ENCODE data around the gene SYNPO.

Gene SYNPO

DNA sequence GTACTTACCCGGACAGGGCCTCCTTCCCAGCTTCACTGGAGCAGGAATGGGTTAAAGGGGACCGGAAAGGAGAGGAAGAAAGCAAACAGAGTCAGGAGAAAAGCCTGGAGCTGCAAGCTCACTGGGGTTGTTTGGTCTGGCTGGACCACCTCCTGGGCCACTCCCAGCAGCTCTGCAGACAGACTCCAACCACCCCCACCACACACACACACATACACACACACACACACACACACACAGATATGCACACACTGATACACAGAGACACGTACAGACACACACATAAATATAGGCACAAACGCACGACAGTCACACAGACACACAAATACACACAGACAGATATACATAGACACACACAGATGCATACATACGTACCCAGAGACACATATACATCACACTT is 34.9 kb upstream of the SYNPO start:
- TF ChIP-seq CTCF (conservative IDR thresholded peaks at IDR 0.05; ENCODE audit: control insufficient read depth, insufficient read depth, low read depth, low read length) = no peak
- H3K4me3 ChIP-seq (ENCODE audit: control insufficient read depth, low read depth, low read length) = no peak overlapping the region
- no peak for DNase-seq (ENCODE audit: low read depth)

DNA sequence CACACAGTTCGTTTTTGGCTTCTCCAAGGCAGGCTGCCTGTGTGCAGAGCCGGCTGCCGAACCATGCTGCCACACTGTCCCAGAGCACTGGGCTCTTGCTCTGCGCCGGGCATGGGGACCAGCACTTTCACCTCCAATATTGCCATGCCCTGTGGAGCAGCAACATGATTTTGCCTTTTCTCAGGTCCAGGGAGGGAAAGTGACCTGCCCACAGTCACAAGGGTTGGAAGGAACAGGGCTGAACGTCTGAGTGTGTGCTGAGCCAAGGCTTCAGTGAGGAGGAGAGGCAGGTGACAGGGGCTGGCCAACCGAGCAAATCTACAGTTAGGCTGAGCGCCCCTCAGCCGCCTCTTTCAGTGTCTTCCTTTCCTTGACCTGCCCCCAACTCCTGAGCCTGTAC is 34.0 kb upstream of the SYNPO start:
- no peak for TF ChIP-seq CTCF (conservative IDR thresholded peaks at IDR 0.05; ENCODE audit: control insufficient read depth, insufficient read depth, low read depth, low read length)
- DNase-seq (ENCODE audit: low read depth) = no peak
- H3K4me3 ChIP-seq (ENCODE audit: control insufficient read depth, low read depth, low read length) = no peak overlapping the region

GRCh38 chr5:150607105-150607504 is 33.4 kb upstream of the SYNPO start:
- no peak for DNase-seq (ENCODE audit: low read depth)
- TF ChIP-seq CTCF (conservative IDR thresholded peaks at IDR 0.05; ENCODE audit: control insufficient read depth, insufficient read depth, low read depth, low read length) = no peak
- H3K4me3 ChIP-seq (ENCODE audit: control insufficient read depth, low read depth, low read length) = no peak overlapping the region

GRCh38 chr5:150607991-150608390 is 32.5 kb upstream of the SYNPO start:
- H3K4me3 ChIP-seq (ENCODE audit: control insufficient read depth, low read depth, low read length) = no peak overlapping the region
- no peak for DNase-seq (ENCODE audit: low read depth)
- TF ChIP-seq CTCF (conservative IDR thresholded peaks at IDR 0.05; ENCODE audit: control insufficient read depth, insufficient read depth, low read depth, low read length) = no peak

DNA sequence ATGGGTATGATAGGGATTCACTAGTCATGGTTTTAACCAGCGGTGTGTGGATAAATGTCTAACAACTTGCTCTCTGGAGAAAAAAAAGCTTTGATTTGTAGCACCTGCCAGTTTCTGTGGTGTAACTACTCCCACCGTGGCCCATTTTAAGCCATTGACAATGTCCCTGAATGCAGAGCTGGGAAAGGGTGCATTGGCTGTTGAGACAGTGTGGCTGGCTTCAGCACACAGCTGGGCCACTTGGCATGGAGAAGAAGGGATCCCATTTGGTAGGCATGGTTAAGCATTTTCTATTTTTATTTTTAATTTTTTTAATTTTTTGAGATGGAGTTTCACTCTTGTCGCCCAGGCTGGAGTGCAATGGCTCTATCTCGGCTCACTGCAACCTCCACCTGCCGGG is 31.5 kb upstream of the SYNPO start:
- TF ChIP-seq CTCF (conservative IDR thresholded peaks at IDR 0.05; ENCODE audit: control insufficient read depth, insufficient read depth, low read depth, low read length) = no peak
- no peak for DNase-seq (ENCODE audit: low read depth)
- H3K4me3 ChIP-seq (ENCODE audit: control insufficient read depth, low read depth, low read length) = no peak overlapping the region

- no peak for DNase-seq (ENCODE audit: low read depth)
- no peak for TF ChIP-seq CTCF (conservative IDR thresholded peaks at IDR 0.05; ENCODE audit: control insufficient read depth, insufficient read depth, low read depth, low read length)
- H3K4me3 ChIP-seq (ENCODE audit: control insufficient read depth, low read depth, low read length) = no peak overlapping the region
Observed at GRCh38 chr5:150609843-150610584, 30.4 kb upstream of the SYNPO start.

DNA sequence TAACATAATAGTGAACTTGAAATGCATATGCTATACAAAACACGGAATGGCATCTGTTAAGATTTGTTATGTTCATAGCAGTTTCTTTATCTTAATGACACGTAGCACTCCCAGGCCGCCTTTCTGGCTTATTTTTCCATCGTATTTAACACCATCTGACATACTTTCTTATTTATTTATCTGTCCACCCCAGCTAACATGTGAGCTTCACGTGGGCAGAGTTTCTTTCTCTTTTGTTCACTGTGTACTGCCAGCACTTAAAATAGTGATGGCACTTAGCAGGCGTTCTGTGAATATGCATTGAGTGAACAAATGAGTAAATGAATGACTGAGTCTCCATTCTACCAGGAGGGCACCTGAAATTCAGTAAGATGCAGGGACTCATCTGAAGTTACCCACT is 29.4 kb upstream of the SYNPO start:
- no peak overlapping the region for H3K4me3 ChIP-seq (ENCODE audit: control insufficient read depth, low read depth, low read length)
- TF ChIP-seq CTCF (conservative IDR thresholded peaks at IDR 0.05; ENCODE audit: control insufficient read depth, insufficient read depth, low read depth, low read length) = no peak
- no peak for DNase-seq (ENCODE audit: low read depth)

All from fibroblast of mammary gland (primary cell).